ENCODE measurements around the gene PROX2.
A peak's percentile ranks its signal among the peaks of the same experiment; 100 is the strongest.

Gene PROX2

DNA sequence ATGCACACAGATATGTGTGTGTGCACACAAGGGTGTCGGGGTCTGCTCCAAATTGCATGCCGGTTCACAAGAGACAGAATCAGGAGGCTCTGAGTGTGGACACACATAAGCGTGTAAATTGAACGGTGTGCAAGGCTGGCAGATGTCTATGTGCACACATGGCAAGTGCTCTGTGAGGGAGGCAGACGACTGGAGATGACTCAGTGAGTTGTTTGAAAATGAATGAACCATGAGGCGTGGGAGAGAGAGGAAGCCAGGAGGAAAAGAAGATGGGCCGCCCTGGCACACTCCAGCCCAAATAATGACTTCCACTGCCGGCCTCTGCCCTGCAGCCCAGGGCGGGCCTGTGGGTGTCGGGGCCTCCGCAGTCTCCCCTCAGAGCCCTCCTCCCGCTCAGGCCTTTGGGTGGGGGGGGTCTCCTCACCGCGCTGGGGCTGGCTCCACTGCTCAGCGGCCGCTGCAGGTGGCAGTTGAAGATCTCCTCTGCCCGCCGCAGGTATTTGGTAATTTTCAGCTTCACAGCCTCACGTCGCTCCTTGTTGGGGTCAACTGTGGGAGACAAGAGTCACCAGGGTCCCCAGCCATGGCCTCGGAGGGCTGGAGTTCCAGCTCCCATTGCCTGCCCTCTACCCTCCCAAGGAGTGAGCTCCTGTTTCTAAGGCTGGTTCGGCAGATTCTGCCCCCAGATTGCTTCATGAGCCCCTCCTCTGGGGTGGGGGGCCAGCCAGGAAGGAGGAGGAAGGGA, 43.6 kb upstream of the PROX2 start:
- no peak overlapping the region for H3K27ac ChIP-seq
- TF ChIP-seq ZFX (IDR thresholded peaks at IDR 0.05), result no peak
- TF ChIP-seq, protein P1, sequence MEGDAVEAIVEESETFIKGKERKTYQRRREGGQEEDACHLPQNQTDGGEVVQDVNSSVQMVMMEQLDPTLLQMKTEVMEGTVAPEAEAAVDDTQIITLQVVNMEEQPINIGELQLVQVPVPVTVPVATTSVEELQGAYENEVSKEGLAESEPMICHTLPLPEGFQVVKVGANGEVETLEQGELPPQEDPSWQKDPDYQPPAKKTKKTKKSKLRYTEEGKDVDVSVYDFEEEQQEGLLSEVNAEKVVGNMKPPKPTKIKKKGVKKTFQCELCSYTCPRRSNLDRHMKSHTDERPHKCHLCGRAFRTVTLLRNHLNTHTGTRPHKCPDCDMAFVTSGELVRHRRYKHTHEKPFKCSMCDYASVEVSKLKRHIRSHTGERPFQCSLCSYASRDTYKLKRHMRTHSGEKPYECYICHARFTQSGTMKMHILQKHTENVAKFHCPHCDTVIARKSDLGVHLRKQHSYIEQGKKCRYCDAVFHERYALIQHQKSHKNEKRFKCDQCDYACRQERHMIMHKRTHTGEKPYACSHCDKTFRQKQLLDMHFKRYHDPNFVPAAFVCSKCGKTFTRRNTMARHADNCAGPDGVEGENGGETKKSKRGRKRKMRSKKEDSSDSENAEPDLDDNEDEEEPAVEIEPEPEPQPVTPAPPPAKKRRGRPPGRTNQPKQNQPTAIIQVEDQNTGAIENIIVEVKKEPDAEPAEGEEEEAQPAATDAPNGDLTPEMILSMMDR (conservative IDR thresholded peaks at IDR 0.05), result no peak

DNA sequence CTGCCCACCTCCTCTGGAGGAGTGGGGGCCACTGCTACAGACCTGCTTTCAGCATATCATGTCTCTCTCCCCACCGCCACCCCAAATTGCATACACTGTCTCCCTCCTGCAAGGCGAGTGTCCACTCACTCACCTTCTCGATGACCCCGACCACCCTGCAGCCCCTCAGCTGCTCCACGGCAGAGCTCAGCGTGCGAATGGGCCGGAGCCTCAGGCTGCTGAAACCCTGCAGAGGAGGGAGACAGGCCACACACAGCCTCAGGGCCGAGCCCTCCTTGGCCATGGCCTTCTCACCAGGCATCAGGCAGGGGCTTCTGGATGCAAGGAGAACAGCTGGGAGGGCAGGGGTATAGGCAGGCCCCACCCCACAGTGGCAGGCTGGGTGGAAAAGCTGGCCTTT, 42.4 kb upstream of the PROX2 start:
- TF ChIP-seq ZFX (IDR thresholded peaks at IDR 0.05), result no peak
- TF ChIP-seq, protein P1 (conservative IDR thresholded peaks at IDR 0.05), result no peak
- no peak overlapping the region for H3K27ac ChIP-seq

DNA sequence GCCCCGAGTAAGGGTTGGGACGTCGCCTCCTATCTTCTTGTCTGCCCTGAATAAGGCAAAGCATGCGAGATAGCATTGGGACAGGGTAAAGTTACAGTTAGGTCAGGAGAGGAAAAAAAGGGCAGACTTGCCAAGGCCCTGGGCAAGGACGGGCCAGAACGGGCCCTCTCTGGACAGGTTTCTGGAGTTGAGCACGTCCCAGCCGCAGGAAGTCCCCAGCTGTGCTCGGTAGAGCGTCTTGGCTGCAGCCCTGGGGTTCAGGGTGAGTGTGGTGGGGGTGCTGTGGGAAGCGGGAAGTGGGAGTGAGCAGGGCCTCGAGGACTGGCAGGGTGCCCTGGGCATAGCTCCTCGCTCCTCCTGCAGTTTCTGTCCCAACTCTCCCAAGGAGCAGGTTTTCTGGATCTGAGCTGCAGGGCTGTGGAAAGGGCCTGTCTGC, 41.7 kb upstream of the PROX2 start:
- no peak overlapping the region for H3K27ac ChIP-seq
- TF ChIP-seq ZFX (IDR thresholded peaks at IDR 0.05), result no peak
- TF ChIP-seq, protein P1 (conservative IDR thresholded peaks at IDR 0.05), result no peak

DNA sequence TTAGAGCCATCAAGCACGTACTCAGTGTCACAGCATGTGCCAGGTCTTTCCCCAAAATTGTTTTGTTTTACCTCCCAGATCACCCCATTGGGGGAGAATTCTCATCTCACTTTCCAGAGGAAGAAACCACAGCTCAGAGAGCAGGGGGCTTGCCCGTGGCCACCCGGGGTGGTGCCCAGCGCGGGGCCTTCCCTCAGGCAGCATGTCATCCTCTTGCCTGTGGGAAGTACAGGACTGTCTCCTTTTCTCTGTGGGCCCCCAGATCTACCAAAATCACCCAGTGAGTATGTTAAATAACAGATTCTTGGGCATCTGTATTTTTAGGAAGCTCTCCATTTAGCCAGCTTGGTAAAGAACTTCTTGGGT, 41.2 kb upstream of the PROX2 start:
- TF ChIP-seq ZFX (IDR thresholded peaks at IDR 0.05), result no peak
- TF ChIP-seq, protein P1 (conservative IDR thresholded peaks at IDR 0.05), result no peak

DNA sequence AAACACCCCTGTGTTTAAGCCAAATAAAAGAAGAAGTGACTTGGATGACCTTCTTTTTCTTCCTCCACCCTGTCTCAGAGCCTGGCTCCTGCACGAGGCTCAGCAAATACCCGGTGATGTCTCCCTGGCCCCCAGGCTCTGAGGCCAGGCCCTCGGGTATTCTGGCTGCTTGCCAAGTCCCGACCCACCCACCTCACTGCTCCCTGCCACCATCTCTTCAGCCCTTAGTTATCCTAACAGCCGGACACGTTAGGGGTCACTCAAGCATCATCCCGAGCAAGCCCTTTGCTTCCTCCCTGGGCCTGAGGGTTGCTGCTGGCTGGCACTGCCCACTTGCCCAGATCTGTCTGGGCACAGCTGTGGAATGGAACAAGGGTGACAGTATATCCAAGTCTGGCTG, 39.9 kb upstream of the PROX2 start:
- TF ChIP-seq, protein P1 (conservative IDR thresholded peaks at IDR 0.05), result no peak
- no peak overlapping the region for H3K27ac ChIP-seq

More for the DNA sequence above, 41.2 kb upstream of the PROX2 start:
- no peak overlapping the region for H3K27ac ChIP-seq

DNA sequence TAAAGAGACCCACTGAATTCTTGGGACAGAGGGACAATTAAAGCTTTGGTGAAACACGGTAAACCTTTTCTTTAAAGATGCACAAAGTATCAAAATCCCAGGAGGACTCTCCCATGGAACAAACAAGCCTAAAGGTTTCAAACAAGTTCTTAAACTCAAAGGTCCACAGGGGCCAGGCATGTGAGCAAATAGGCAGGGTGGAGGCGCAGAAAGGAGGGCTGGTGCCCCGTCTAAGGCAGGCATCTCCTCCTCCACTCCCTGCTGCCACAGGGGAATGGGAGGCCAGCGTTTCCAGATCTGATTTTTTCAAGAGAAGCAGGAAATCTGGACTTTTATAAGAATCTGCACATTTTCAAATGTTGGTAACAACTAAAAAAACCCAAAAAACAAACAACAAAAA, 39.5 kb upstream of the PROX2 start:
- TF ChIP-seq, protein P1 (conservative IDR thresholded peaks at IDR 0.05), result no peak
- no peak for TF ChIP-seq ZFX (IDR thresholded peaks at IDR 0.05)
- no peak overlapping the region for H3K27ac ChIP-seq

DNA sequence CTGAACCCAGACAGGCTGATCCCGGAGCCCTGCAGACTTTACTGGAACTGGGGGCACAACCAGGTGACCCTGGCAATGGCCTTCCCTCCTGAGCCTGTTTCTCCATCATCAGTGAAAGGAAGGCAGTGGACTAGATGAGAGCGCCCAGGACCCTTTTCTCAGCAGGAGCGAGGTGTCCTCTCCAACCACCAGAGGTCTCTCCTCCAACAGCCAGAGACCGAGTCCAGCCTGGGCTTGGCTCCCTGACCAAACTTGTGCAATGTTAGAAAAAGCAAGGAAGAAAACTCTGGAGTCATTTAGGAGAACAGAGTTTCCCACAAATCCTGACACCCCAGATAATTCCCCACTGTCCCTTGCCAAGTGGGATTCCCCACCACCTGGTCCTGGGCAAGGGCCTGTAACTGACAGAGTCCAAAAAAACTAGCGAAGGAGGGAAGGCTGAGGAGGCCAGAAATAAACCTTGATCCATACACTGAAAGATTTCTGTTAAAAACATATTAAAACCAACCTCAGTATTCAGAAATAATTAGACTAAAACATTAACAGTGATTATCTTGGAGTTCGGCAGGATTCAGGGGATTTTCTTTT, 38.1 kb upstream of the PROX2 start:
- no peak overlapping the region for H3K27ac ChIP-seq
- TF ChIP-seq, protein P1 (conservative IDR thresholded peaks at IDR 0.05), result peak; percentile 84
- TF ChIP-seq ZFX (IDR thresholded peaks at IDR 0.05), result no peak
